GM12878 (cell line): Measurements from ENCODE around the gene CTSD. TPM values are rescaled to one million over a fixed set of nuclear protein-coding genes. Genes with fewer than 3 reads are reported as not detected.

Experiments
- ATAC-seq: fragments of 200-7000 bp; cut with Tn5 transposase; 3 replicates; pipeline ENCODE4 v1.9.1; 2020; ENCODE audit warnings: mild to moderate bottlenecking, moderate library complexity
- BruUV-seq: library from RNA; stranded (reverse); fragments of 400-500 nt; replicated peaks from 2 replicates; lab custom pipeline; 2021; lab: Mats Ljungman, UMichigan
- CTCF ChIA-PET: fragments of 300-600 bp; sonication (Branson Sonifier 250); formaldehyde crosslinking; extraction: SDS; loops from one replicate; lab custom pipeline; 2021; ENCODE audit warnings: inconsistent platforms; lab: Yijun Ruan, JAX
- POLR2A ChIA-PET: fragments of 350-600 bp; formaldehyde crosslinking; extraction: SDS; loops from one replicate; lab custom pipeline; 2021; ENCODE audit warnings: inconsistent platforms; lab: Charles Lee
- RAD21 ChIA-PET: fragments of 300-600 bp; sonication (Branson Sonifier 250); formaldehyde crosslinking; loops from one replicate; lab custom pipeline; 2023; ENCODE audit warnings: antibody characterized with exemption; ENCODE audit not compliant: unreplicated experiment; lab: Charles Lee
- SMC1A ChIA-PET: fragments of 300-600 bp; sonication (Branson Sonifier 250); formaldehyde crosslinking; loops from one replicate; lab custom pipeline; 2023; ENCODE audit not compliant: unreplicated experiment, uncharacterized antibody; lab: Charles Lee
- DNase-seq: peaks from one replicate; pipeline ENCODE4 v3.0.0-alpha.2; 2011; ENCODE audit warnings: low read depth, low spot score
- FAIRE-seq: peaks from 3 replicates; lab custom pipeline; 2011; peaks lifted over from hg19 to GRCh38; lab: Jason Lieb, UNC
- H2AFZ ChIP-seq: 2 replicates; pipeline ENCODE4 v1.6.0; 2011; ENCODE audit warnings: low read depth, low read length, control low read depth; ENCODE audit not compliant: control insufficient read depth
- H3K27ac ChIP-seq: 2 replicates; pipeline ENCODE4 v1.5.1; 2011; ENCODE audit warnings: control low read depth; ENCODE audit not compliant: control insufficient read depth, insufficient read depth
- H3K27me3 ChIP-seq, 2 experiments: replicated peaks in 1 of 2; 2 replicates each; pipeline versions ENCODE4 v1.6.0 to v1.6.1; 2011; ENCODE audit warnings: low read length in 1 of 2; ENCODE audit not compliant: control insufficient read depth in 2 of 2, insufficient read depth in 2 of 2
- H3K36me3 ChIP-seq, 2 experiments: 2 replicates each; pipeline ENCODE4 v1.5.1; 2011; ENCODE audit warnings: low read length in 1 of 2; ENCODE audit not compliant: control insufficient read depth in 2 of 2, insufficient read depth in 2 of 2
- H3K4me1 ChIP-seq: 2 replicates; pipeline ENCODE4 v1.6.1; 2011; ENCODE audit warnings: mild to moderate bottlenecking, low read length, moderate library complexity, mixed read lengths; ENCODE audit not compliant: control insufficient read depth, insufficient read depth
- H3K4me2 ChIP-seq: 2 replicates; pipeline ENCODE4 v1.6.0; 2011; ENCODE audit warnings: control low read depth; ENCODE audit not compliant: control insufficient read depth, insufficient read depth
- H3K4me3 ChIP-seq: fragments of 200-600 bp; sonication (generic); 2 replicates; pipeline ENCODE4 v1.5.1; 2016
- H3K79me2 ChIP-seq: 2 replicates; pipeline ENCODE4 v1.6.0; 2011; ENCODE audit warnings: low read length; ENCODE audit not compliant: control insufficient read depth, insufficient read depth
- H3K9ac ChIP-seq: 2 replicates; pipeline ENCODE4 v1.8.0; 2011; ENCODE audit warnings: low read length, control low read depth, mixed read lengths; ENCODE audit not compliant: control insufficient read depth, insufficient read depth
- H3K9me3 ChIP-seq: replicated peaks from 3 replicates; pipeline ENCODE4 v1.5.1; 2011; ENCODE audit warnings: mild to moderate bottlenecking, low read length; ENCODE audit not compliant: control insufficient read depth, insufficient read depth
- H4K20me1 ChIP-seq: 2 replicates; pipeline ENCODE4 v1.6.0; 2011; ENCODE audit not compliant: control insufficient read depth, insufficient read depth
- ATF3 ChIP-seq: IDR thresholded peaks from 2 replicates; pipeline ENCODE4 v1.6.1; 2011; ENCODE audit warnings: low read depth, mild to moderate bottlenecking, low read length, moderate library complexity, borderline replicate concordance; ENCODE audit errors: extremely low read depth
- BCL11A ChIP-seq: IDR thresholded peaks from 2 replicates; pipeline ENCODE4 v1.6.1; 2011; ENCODE audit warnings: low read depth, low read length
- E2F4 ChIP-seq: IDR thresholded peaks from 2 replicates; pipeline ENCODE4 v1.6.1; 2012; ENCODE audit warnings: low read depth, low read length, improper control_type of control experiment
- EED ChIP-seq: sonication (generic); IDR thresholded peaks from 2 replicates; pipeline ENCODE4 v1.6.1; 2016; ENCODE audit warnings: antibody characterized with exemption, low read depth
- KAT2A ChIP-seq: conservative IDR thresholded peaks from 2 replicates; pipeline ENCODE4 v1.6.1; 2011; ENCODE audit warnings: low read depth, low read length; ENCODE audit not compliant: control insufficient read depth
- NFYB ChIP-seq: IDR thresholded peaks from 2 replicates; pipeline ENCODE4 v1.6.1; 2011; ENCODE audit warnings: low read depth, mild to moderate bottlenecking, low read length, improper control_type of control experiment, moderate library complexity; ENCODE audit not compliant: insufficient read depth
- NR2C1 ChIP-seq: fragments of 450-650 bp; IDR thresholded peaks from 2 replicates; pipeline ENCODE4 v1.6.1; 2017; ENCODE audit warnings: antibody characterized with exemption, mild to moderate bottlenecking, moderate library complexity
- NR2C2 ChIP-seq: IDR thresholded peaks from 2 replicates; pipeline ENCODE4 v1.6.1; 2011; ENCODE audit warnings: borderline replicate concordance, low read depth; ENCODE audit not compliant: control insufficient read depth, insufficient read length
- RAD51 ChIP-seq: fragments of 450-650 bp; IDR thresholded peaks from 2 replicates; pipeline ENCODE4 v1.6.1; 2016; ENCODE audit warnings: moderate library complexity, mild to moderate bottlenecking, inconsistent platforms
- SMC3 ChIP-seq: IDR thresholded peaks from 2 replicates; pipeline ENCODE4 v1.6.1; 2011; ENCODE audit warnings: low read length, improper control_type of control experiment, borderline replicate concordance
- SPI1 ChIP-seq: IDR thresholded peaks from 2 replicates; pipeline ENCODE4 v1.6.1; 2011; ENCODE audit warnings: low read depth, mild to moderate bottlenecking, low read length, moderate library complexity, borderline replicate concordance; ENCODE audit not compliant: insufficient read depth
- STAT1 ChIP-seq: fragments of 450-650 bp; conservative IDR thresholded peaks from 2 replicates; pipeline ENCODE4 v1.6.1; 2014; ENCODE audit warnings: antibody characterized with exemption, mild to moderate bottlenecking
- ZNF217 ChIP-seq: fragments of 450-650 bp; IDR thresholded peaks from 2 replicates; pipeline ENCODE4 v1.6.1; 2017; ENCODE audit warnings: antibody characterized with exemption, mild to moderate bottlenecking
- ZSCAN29 ChIP-seq: fragments of 450-650 bp; IDR thresholded peaks from 2 replicates; pipeline ENCODE4 v1.6.1; 2017; ENCODE audit warnings: mild to moderate bottlenecking, moderate library complexity
- WGBS: methylation state at CpG from one replicate; pipeline ENCODE4 v1.1.6; 2016; ENCODE audit warnings: low lambda C conversion rate; ENCODE audit not compliant: insufficient replicate concordance, insufficient coverage; ENCODE audit errors: missing lambda C conversion rate; 5-methylcytosine and 5-hydroxymethylcytosine counted together
- in situ Hi-C: fragments of 300-500 bp; cut with MboI; formaldehyde crosslinking; loops from 9 replicates; pipeline ENCODE4 v1.14.3; 2018; ENCODE audit warnings: mixed read lengths
- intact Hi-C: fragments of 100-400 bp; cut with micrococcal nuclease; formaldehyde crosslinking; loops from one replicate; pipeline ENCODE4 v1.14.2; 2022; ENCODE audit not compliant: unreplicated experiment
- polyA plus RNA-seq, 11 experiments: library from polyadenylated mRNA; depleted of rRNA in 4 of 11; unstranded in 6 of 11; stranded (reverse) in 5 of 11; fragments of >200 nt; fragmentation: Nextera tagmentation in 4 of 11; fragmentation: Illumina TruSeq in 1 of 11; extraction: Ambion mirVana in 4 of 11; extraction: Trizol in 1 of 11; gene quantifications; 1 replicate in 1 of 11; 2 replicates in 10 of 11; pipeline versions ENCODE4 v1.2.1 to v1.2.3, GENCODE V29; 2011 to 2016; ENCODE audit warnings: inconsistent platforms in 2 of 11, missing spikeins in 2 of 11, low read depth in 1 of 11
- total RNA-seq, 4 experiments: library from RNA; depleted of rRNA in 3 of 4; stranded (reverse); fragments of >200 nt in 3 of 4; fragmentation: Illumina TruSeq in 1 of 4; extraction: Trizol in 1 of 4; gene quantifications; 2 replicates each; pipeline versions ENCODE4 v1.2.1 to v1.2.3, GENCODE V29; 2013 to 2021
- TF ChIP-seq, protein P1 (sequence below): fragments of 450-650 bp; formaldehyde crosslinking; IDR thresholded peaks from 2 replicates; pipeline ENCODE4 v1.5.0; 2022; ENCODE audit warnings: mild to moderate bottlenecking, missing genetic modification characterization

Gene CTSD
- total and polyA plus RNA-seq, 10 of the 15 experiments (the other 5 are each of a cell fraction or from before 2014, with no cell fraction given), result 0.42 to 54.6 (median 25.0) TPM

DNA sequence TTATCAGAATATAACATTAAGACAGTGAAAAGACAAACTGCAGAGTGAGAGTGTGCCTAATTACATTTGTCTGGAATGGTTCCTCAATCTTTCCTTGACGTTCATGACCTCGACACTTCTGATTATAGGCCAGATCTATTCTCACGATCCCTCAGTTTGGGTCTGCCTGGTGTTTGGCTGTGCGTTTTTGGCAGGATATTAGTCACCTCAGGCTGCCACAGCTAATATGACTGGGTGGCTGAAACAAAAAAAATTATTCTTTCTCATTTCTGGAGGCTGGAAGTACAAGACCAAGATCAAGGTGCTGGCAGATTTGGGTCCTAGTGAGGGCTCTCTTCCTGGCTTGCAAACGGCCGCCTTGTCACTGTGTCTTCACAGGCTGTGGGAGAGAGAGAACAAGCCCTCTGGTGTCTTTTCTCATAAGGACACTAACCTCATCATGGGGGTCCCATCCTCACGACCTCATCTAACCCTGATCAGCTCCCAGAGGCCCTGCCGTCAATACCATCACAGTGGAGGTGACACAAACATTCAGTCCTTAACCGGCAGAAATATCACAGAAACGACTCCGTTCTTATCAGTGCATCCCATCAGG, 36.5 kb downstream of the CTSD start:
- DNase-seq (no peak), FAIRE-seq (no peak)

More for the DNA sequence above, 36.5 kb downstream of the CTSD start:
- Histone ChIP-seq H4K20me1 (no peaks in the 10 kb centered on the region), H3K79me2 (no peaks in the 10 kb centered on the region), H3K4me1 (no peaks in the 10 kb centered on the region), H2AFZ (no peak overlapping the region), H3K36me3 (no peaks in the 10 kb centered on the region), H3K4me3 (no peak overlapping the region), H3K4me2 (no peak overlapping the region), H3K27ac (no peak overlapping the region), H3K27me3 (0 out of 4 replicates have a peak, but pooled peaks cover 0 to 6% of the 10 kb centered on the region in 2 experiments), H3K9me3 (no peaks in the 10 kb centered on the region), H3K9ac (no peak overlapping the region)
- SMC1A ChIA-PET, result no interaction called here
- WGBS, result 36% methylated on average over 11 of the region's 11 CpGs
- POLR2A ChIA-PET, result no interaction called here
- BruUV-seq, result no TSS peak
- CTCF ChIA-PET, result no interaction called here
- no peak for ATAC-seq
- intact Hi-C loops (no loop called here), in situ Hi-C loops (no loop called here)
- RAD21 ChIA-PET, result no interaction called here
- TF ChIP-seq ATF3 (no peak), EED (no peak), RAD51 (no peak), E2F4 (no peak), NR2C2 (no peak), ZSCAN29 (no peak), NFYB (no peak), SPI1 (no peak), NR2C1 (no peak), STAT1 (no peak), SMC3 (no peak), KAT2A (no peak), BCL11A (no peak), ZNF217 (no peak)
- TF ChIP-seq, protein P1, sequence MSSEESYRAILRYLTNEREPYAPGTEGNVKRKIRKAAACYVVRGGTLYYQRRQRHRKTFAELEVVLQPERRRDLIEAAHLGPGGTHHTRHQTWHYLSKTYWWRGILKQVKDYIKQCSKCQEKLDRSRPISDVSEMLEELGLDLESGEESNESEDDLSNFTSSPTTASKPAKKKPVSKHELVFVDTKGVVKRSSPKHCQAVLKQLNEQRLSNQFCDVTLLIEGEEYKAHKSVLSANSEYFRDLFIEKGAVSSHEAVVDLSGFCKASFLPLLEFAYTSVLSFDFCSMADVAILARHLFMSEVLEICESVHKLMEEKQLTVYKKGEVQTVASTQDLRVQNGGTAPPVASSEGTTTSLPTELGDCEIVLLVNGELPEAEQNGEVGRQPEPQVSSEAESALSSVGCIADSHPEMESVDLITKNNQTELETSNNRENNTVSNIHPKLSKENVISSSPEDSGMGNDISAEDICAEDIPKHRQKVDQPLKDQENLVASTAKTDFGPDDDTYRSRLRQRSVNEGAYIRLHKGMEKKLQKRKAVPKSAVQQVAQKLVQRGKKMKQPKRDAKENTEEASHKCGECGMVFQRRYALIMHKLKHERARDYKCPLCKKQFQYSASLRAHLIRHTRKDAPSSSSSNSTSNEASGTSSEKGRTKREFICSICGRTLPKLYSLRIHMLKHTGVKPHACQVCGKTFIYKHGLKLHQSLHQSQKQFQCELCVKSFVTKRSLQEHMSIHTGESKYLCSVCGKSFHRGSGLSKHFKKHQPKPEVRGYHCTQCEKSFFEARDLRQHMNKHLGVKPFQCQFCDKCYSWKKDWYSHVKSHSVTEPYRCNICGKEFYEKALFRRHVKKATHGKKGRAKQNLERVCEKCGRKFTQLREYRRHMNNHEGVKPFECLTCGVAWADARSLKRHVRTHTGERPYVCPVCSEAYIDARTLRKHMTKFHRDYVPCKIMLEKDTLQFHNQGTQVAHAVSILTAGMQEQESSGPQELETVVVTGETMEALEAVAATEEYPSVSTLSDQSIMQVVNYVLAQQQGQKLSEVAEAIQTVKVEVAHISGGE (CRISPR knock-in tag), result no peak
